GM12878 (cell line): Measurements from ENCODE around the gene SVOP.

ENCODE experiments used
- BCL3 ChIP-seq: IDR thresholded peaks from 2 replicates; pipeline ENCODE4 v1.6.1; 2011; ENCODE audit warnings: borderline replicate concordance, low read depth, mild to moderate bottlenecking, moderate library complexity, low read length; ENCODE audit not compliant: insufficient read depth, poor library complexity, severe bottlenecking
- CREB1 ChIP-seq: IDR thresholded peaks from 2 replicates; pipeline ENCODE4 v1.6.1; 2012; ENCODE audit warnings: low read depth, mild to moderate bottlenecking, inconsistent platforms
- CTCF ChIP-seq, 3 experiments: IDR thresholded peaks in 2 of 3; conservative IDR thresholded peaks in 1 of 3; 2 replicates each; pipeline ENCODE4 v1.5.1; 2011; ENCODE audit warnings: low read depth in 3 of 3, low read length in 3 of 3, mild to moderate bottlenecking in 3 of 3, control low read depth in 2 of 3, moderate library complexity in 2 of 3, inconsistent platforms in 1 of 3, mixed read lengths in 1 of 3; ENCODE audit not compliant: control insufficient read depth in 2 of 3, insufficient read depth in 1 of 3; ENCODE audit errors: extremely low read depth in 1 of 3
- EZH2 ChIP-seq: IDR thresholded peaks from 2 replicates; pipeline ENCODE4 v1.6.1; 2012; ENCODE audit warnings: low read depth, mild to moderate bottlenecking, control low read depth, inconsistent platforms, low read length, borderline replicate concordance; ENCODE audit not compliant: control insufficient read depth
- HDGF ChIP-seq: fragments of 450-650 bp; IDR thresholded peaks from 2 replicates; pipeline ENCODE4 v1.6.1; 2016; ENCODE audit warnings: antibody characterized with exemption
- NR2F1 ChIP-seq: fragments of 450-650 bp; conservative IDR thresholded peaks from 2 replicates; pipeline ENCODE4 v1.6.1; 2017; ENCODE audit warnings: mild to moderate bottlenecking
- PRDM15 ChIP-seq: fragments of 450-650 bp; formaldehyde crosslinking; IDR thresholded peaks from 2 replicates; pipeline ENCODE4 v1.4.0; 2020; ENCODE audit warnings: mild to moderate bottlenecking, moderate library complexity
- RAD21 ChIP-seq: IDR thresholded peaks from 2 replicates; pipeline ENCODE4 v1.6.1; 2011; ENCODE audit warnings: mild to moderate bottlenecking, low read depth, low read length, moderate library complexity; ENCODE audit not compliant: insufficient read depth
- RELA ChIP-seq: fragments of 450-650 bp; IDR thresholded peaks from 2 replicates; pipeline ENCODE4 v1.8.0; 2014; ENCODE audit warnings: borderline replicate concordance; ENCODE audit not compliant: partially characterized antibody
- SP1 ChIP-seq: IDR thresholded peaks from one replicate; pipeline ENCODE4 v1.6.1; 2011; ENCODE audit warnings: low read depth, low read length
- TBL1XR1 ChIP-seq: IDR thresholded peaks from 2 replicates; pipeline ENCODE4 v1.6.1; 2012; ENCODE audit warnings: low read depth, low read length, improper control_type of control experiment
- ZNF274 ChIP-seq: IDR thresholded peaks from one replicate; pipeline ENCODE4 v1.8.0; 2011; ENCODE audit not compliant: insufficient read length, insufficient read depth
- TF ChIP-seq, protein P1 (sequence below): IDR thresholded peaks from 2 replicates; pipeline ENCODE4 v1.6.1; 2012; ENCODE audit warnings: low read depth, low read length, improper control_type of control experiment

DNA sequence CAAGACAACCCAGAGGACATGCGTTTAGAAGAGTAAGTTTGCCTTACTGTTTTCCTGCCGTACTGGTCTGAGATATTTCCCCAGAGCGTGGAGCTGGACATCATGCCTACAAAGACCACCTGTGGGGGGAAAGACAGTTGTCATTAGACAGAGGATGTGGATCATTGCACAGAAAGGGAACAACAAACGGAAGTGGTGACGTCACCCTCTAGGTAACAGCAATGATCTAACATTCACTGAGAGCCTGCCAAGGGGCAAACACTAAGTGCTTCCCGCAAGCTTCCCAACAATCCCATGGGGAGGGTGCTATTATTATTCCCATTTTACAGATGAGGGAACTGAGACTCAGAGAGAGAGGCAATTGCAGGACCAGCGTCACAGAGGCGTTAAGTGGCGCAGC lies 48.5 kb downstream of the SVOP start:
- TF ChIP-seq EZH2 (no peak), PRDM15 (CRISPR knock-in tag) (no peak), CTCF (IDR thresholded peaks at IDR 0.05 in 2 of 3, conservative IDR thresholded peaks at IDR 0.05 in 1 of 3; ENCODE audit: control insufficient read depth in 2 of 3, extremely low read depth in 1 of 3, insufficient read depth in 1 of 3, low read depth in 3 of 3, low read length in 3 of 3) (no peak), CREB1 (no peak), HDGF (no peak), RAD21 (no peak), NR2F1 (no peak), SP1 (no peak), ZNF274 (no peak), BCL3 (no peak), TBL1XR1 (no peak), RELA (no peak)
- TF ChIP-seq, protein P1, sequence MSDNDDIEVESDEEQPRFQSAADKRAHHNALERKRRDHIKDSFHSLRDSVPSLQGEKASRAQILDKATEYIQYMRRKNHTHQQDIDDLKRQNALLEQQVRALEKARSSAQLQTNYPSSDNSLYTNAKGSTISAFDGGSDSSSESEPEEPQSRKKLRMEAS, result no peak
